H1 (cell line): ENCODE measurements around the gene CCDC138. TPM values are rescaled to one million over a fixed set of nuclear protein-coding genes. Genes with fewer than 3 reads are reported as not detected.

ENCODE experiments used
- CTCF ChIA-PET: fragments of 300-600 bp; sonication (Branson Sonifier 250); formaldehyde crosslinking; loops from one replicate; lab custom pipeline; 2021; ENCODE audit not compliant: partially characterized antibody; lab: Charles Lee
- POLR2A ChIA-PET: fragments of 300-600 bp; sonication (Branson Sonifier 250); formaldehyde crosslinking; loops from one replicate; lab custom pipeline; 2021; ENCODE audit warnings: inconsistent platforms; ENCODE audit not compliant: partially characterized antibody; lab: Charles Lee
- DNase-seq, 2 experiments: peaks; one replicate each; pipeline versions ENCODE4 v3.0.0 to v3.0.0-alpha.2; 2010 to 2022; ENCODE audit warnings: low spot score in 2 of 2, low read depth in 1 of 2, mixed read lengths in 1 of 2
- FAIRE-seq: peaks from 2 replicates; lab custom pipeline; 2011; peaks lifted over from hg19 to GRCh38; lab: Jason Lieb, UNC
- H2AFZ ChIP-seq: 2 replicates; pipeline ENCODE4 v1.8.1; 2012; ENCODE audit warnings: low read length, inconsistent platforms
- H2AK5ac ChIP-seq: 2 replicates; pipeline ENCODE4 v1.6.1; 2013; ENCODE audit warnings: low read depth, low read length
- H2BK120ac ChIP-seq: replicated peaks from 2 replicates; pipeline ENCODE3; 2013; ENCODE audit warnings: low read depth, low read length, inconsistent platforms
- H2BK12ac ChIP-seq: 2 replicates; pipeline ENCODE4 v1.6.1; 2013; ENCODE audit warnings: low read depth, low read length
- H2BK15ac ChIP-seq: 2 replicates; pipeline ENCODE4 v1.6.1; 2013; ENCODE audit warnings: low read length
- H2BK20ac ChIP-seq: 2 replicates; pipeline ENCODE4 v1.6.1; 2013; ENCODE audit warnings: low read length
- H2BK5ac ChIP-seq: 2 replicates; pipeline ENCODE4 v1.6.1; 2013; ENCODE audit warnings: low read depth, low read length
- H3K14ac ChIP-seq: 2 replicates; pipeline ENCODE4 v1.6.1; 2013; ENCODE audit warnings: inconsistent platforms; ENCODE audit not compliant: insufficient read length
- H3K18ac ChIP-seq: 2 replicates; pipeline ENCODE4 v1.6.1; 2013; ENCODE audit warnings: low read length; ENCODE audit errors: extremely low read depth
- H3K23ac ChIP-seq: 2 replicates; pipeline ENCODE4 v1.6.1; 2013; ENCODE audit warnings: inconsistent platforms; ENCODE audit not compliant: insufficient read length
- H3K23me2 ChIP-seq: 2 replicates; pipeline ENCODE4 v1.6.1; 2013; ENCODE audit warnings: low read depth, low read length
- H3K27ac ChIP-seq: 2 replicates; pipeline ENCODE4 v1.6.1; 2011; ENCODE audit warnings: low read depth, low read length, inconsistent platforms
- H3K27me3 ChIP-seq, 4 experiments: replicated peaks in 1 of 4; 1 replicate in 1 of 4; 2 replicates in 3 of 4; pipeline versions ENCODE4 v1.6.1 to v1.8.1; 2011 to 2013; ENCODE audit warnings: low read length in 3 of 4, mild to moderate bottlenecking in 3 of 4, inconsistent platforms in 2 of 4, mixed read lengths in 2 of 4, moderate library complexity in 1 of 4; ENCODE audit not compliant: control insufficient read depth in 3 of 4, insufficient read depth in 3 of 4; ENCODE audit errors: extremely low read depth in 1 of 4
- H3K36me3 ChIP-seq, 4 experiments: 2 replicates each; pipeline versions ENCODE4 v1.6.1 to v1.8.1; 2011 to 2013; ENCODE audit warnings: mild to moderate bottlenecking in 4 of 4, low read length in 3 of 4, moderate library complexity in 2 of 4, control low read depth in 1 of 4, inconsistent platforms in 1 of 4; ENCODE audit not compliant: insufficient read depth in 4 of 4, control insufficient read depth in 2 of 4
- H3K4ac ChIP-seq: replicated peaks from 2 replicates; pipeline ENCODE3; 2013; ENCODE audit warnings: low read length, low read depth, mixed read lengths, inconsistent platforms; ENCODE audit not compliant: insufficient read length
- H3K4me1 ChIP-seq, 4 experiments: replicated peaks in 1 of 4; 1 replicate in 1 of 4; 2 replicates in 3 of 4; pipeline versions ENCODE4 v1.6.1 to v1.8.1; 2011 to 2013; ENCODE audit warnings: low read length in 3 of 4, inconsistent platforms in 2 of 4, mixed read lengths in 1 of 4; ENCODE audit not compliant: insufficient read depth in 4 of 4, control insufficient read depth in 3 of 4
- H3K4me2 ChIP-seq, 2 experiments: 2 replicates each; pipeline versions ENCODE4 v1.6.1 to v1.8.1; 2011 to 2013; ENCODE audit warnings: low read depth in 2 of 2, low read length in 2 of 2, control low read depth in 1 of 2, inconsistent platforms in 1 of 2, mild to moderate bottlenecking in 1 of 2; ENCODE audit not compliant: insufficient read depth in 1 of 2
- H3K4me3 ChIP-seq, 4 experiments: fragments of 200-600, 300-600 bp in 1 of 4; sonication (generic), shearing (Covaris generic), sonication (Bioruptor Twin) in 1 of 4; 2 replicates each; pipeline versions ENCODE4 v1.5.1 to v1.8.1; 2011 to 2016; ENCODE audit warnings: low read length in 4 of 4, low read depth in 3 of 4, control low read depth in 2 of 4, inconsistent platforms in 2 of 4, mild to moderate bottlenecking in 2 of 4, mixed read lengths in 1 of 4, moderate library complexity in 1 of 4; ENCODE audit not compliant: insufficient read depth in 2 of 4; ENCODE audit errors: extremely low read depth in 1 of 4
- H3K56ac ChIP-seq: replicated peaks from 2 replicates; pipeline ENCODE3; 2013; ENCODE audit warnings: low read depth, mild to moderate bottlenecking, mixed read lengths, low read length, inconsistent platforms; ENCODE audit not compliant: insufficient read length
- H3K79me1 ChIP-seq: 2 replicates; pipeline ENCODE4 v1.6.1; 2013; ENCODE audit warnings: low read depth, low read length, control low read depth
- H3K79me2 ChIP-seq, 2 experiments: 2 replicates each; pipeline versions ENCODE4 v1.6.1 to v1.8.1; 2012 to 2013; ENCODE audit warnings: low read length in 2 of 2, mild to moderate bottlenecking in 2 of 2, inconsistent platforms in 1 of 2; ENCODE audit not compliant: insufficient read depth in 2 of 2, control insufficient read depth in 1 of 2
- H3K9ac ChIP-seq, 4 experiments: replicated peaks in 1 of 4; 1 replicate in 1 of 4; 2 replicates in 3 of 4; pipeline versions ENCODE4 v1.6.1 to v1.8.1; 2011 to 2013; ENCODE audit warnings: low read depth in 3 of 4, low read length in 3 of 4, control low read depth in 2 of 4, mild to moderate bottlenecking in 2 of 4, moderate library complexity in 2 of 4, inconsistent platforms in 1 of 4; ENCODE audit errors: extremely low read depth in 1 of 4
- H3K9me3 ChIP-seq, 2 experiments: 2 replicates each; pipeline versions ENCODE4 v1.6.1 to v1.8.1; 2012 to 2013; ENCODE audit warnings: mild to moderate bottlenecking in 2 of 2, moderate library complexity in 2 of 2, control low read depth in 1 of 2, inconsistent platforms in 1 of 2, low read depth in 1 of 2, low read length in 1 of 2, mixed read lengths in 1 of 2; ENCODE audit not compliant: insufficient read depth in 2 of 2
- H4K20me1 ChIP-seq, 2 experiments: replicated peaks in 1 of 2; 2 replicates each; pipeline versions ENCODE3 to v1.8.1; 2011 to 2013; ENCODE audit warnings: inconsistent platforms in 2 of 2, low read length in 2 of 2, mild to moderate bottlenecking in 1 of 2; ENCODE audit not compliant: insufficient read depth in 2 of 2, control insufficient read depth in 1 of 2
- H4K5ac ChIP-seq: 2 replicates; pipeline ENCODE4 v1.6.1; 2013; ENCODE audit warnings: low read length, low read depth, mixed read lengths, inconsistent platforms; ENCODE audit not compliant: insufficient read length
- H4K8ac ChIP-seq: 2 replicates; pipeline ENCODE4 v1.8.0; 2013; ENCODE audit warnings: mild to moderate bottlenecking, moderate library complexity, low read length, inconsistent platforms; ENCODE audit not compliant: insufficient read depth; ENCODE audit errors: extremely low read depth
- H4K91ac ChIP-seq: replicated peaks from 2 replicates; pipeline ENCODE3; 2013; ENCODE audit warnings: low read length, mixed read lengths, inconsistent platforms; ENCODE audit not compliant: insufficient read length
- ASH2L ChIP-seq: fragments of 200-600, 300-600 bp; sonication (generic); IDR thresholded peaks from one replicate; pipeline ENCODE4 v1.7.1; 2017; ENCODE audit warnings: low read length
- BRCA1 ChIP-seq: IDR thresholded peaks from 2 replicates; pipeline ENCODE4 v1.6.1; 2012; ENCODE audit warnings: low read depth, low read length, improper control_type of control experiment
- CHD1 ChIP-seq: IDR thresholded peaks from 2 replicates; pipeline ENCODE4 v1.6.1; 2012; ENCODE audit warnings: low read depth, low read length, improper control_type of control experiment
- CREB1 ChIP-seq: IDR thresholded peaks from 2 replicates; pipeline ENCODE4 v1.6.1; 2012; ENCODE audit warnings: inconsistent platforms
- FOSL1 ChIP-seq: IDR thresholded peaks from 2 replicates; pipeline ENCODE4 v1.6.1; 2011; ENCODE audit warnings: mild to moderate bottlenecking, low read depth, low read length, moderate library complexity; ENCODE audit not compliant: insufficient read depth
- GTF2F1 ChIP-seq: IDR thresholded peaks from 2 replicates; pipeline ENCODE4 v1.6.1; 2012; ENCODE audit warnings: low read depth, low read length, improper control_type of control experiment, borderline replicate concordance
- JUN ChIP-seq: IDR thresholded peaks from 2 replicates; pipeline ENCODE4 v1.6.1; 2011; ENCODE audit warnings: low read depth, mild to moderate bottlenecking, improper control_type of control experiment, low read length
- JUND ChIP-seq: IDR thresholded peaks from 2 replicates; pipeline ENCODE4 v1.6.1; 2011; ENCODE audit warnings: mild to moderate bottlenecking, improper control_type of control experiment, low read length
- KDM1A ChIP-seq: fragments of 200-600, 300-600 bp; sonication (generic); IDR thresholded peaks from 2 replicates; pipeline ENCODE4 v1.7.1; 2016; ENCODE audit warnings: mild to moderate bottlenecking, low read length, borderline replicate concordance
- RNF2 ChIP-seq: fragments of 200-900, 300-1000 bp; sonication (generic); IDR thresholded peaks from 2 replicates; pipeline ENCODE4 v1.7.1; 2016; ENCODE audit warnings: borderline replicate concordance, low read depth, mild to moderate bottlenecking, antibody characterized with exemption, low read length; ENCODE audit not compliant: poor library complexity, severe bottlenecking; ENCODE audit errors: missing control alignments
- RXRA ChIP-seq: IDR thresholded peaks from 2 replicates; pipeline ENCODE4 v1.6.1; 2011; ENCODE audit warnings: low read depth, mild to moderate bottlenecking, low read length, moderate library complexity; ENCODE audit not compliant: insufficient read depth
- TBP ChIP-seq: IDR thresholded peaks from 2 replicates; pipeline ENCODE4 v1.6.1; 2011; ENCODE audit warnings: low read depth, low read length, improper control_type of control experiment
- YY1 ChIP-seq: IDR thresholded peaks from 2 replicates; pipeline ENCODE4 v1.6.1; 2011; ENCODE audit warnings: low read depth, mild to moderate bottlenecking, low read length
- WGBS, 2 experiments: shearing (Covaris generic) in 1 of 2; methylation state at CpG; one replicate each; pipeline versions ENCODE4 v1.1.6 to v1.1.7; 2013 to 2015; ENCODE audit warnings: low lambda C conversion rate in 2 of 2, mixed read lengths in 2 of 2, inconsistent platforms in 1 of 2, low coverage in 1 of 2, missing lambda C conversion rate in 1 of 2; ENCODE audit not compliant: insufficient replicate concordance in 2 of 2, insufficient coverage in 1 of 2, insufficient read length in 1 of 2; ENCODE audit errors: extremely low coverage in 1 of 2, missing lambda C conversion rate in 1 of 2; 5-methylcytosine and 5-hydroxymethylcytosine counted together
- polyA plus RNA-seq, 7 experiments: library from polyadenylated mRNA; depleted of rRNA in 3 of 7; stranded (reverse) in 5 of 7; unstranded in 2 of 7; fragments of >200 nt in 5 of 7; fragments of 200-250 nt in 2 of 7; gene quantifications; 1 replicate in 5 of 7; 2 replicates in 1 of 7; 4 replicates in 1 of 7; pipeline versions ENCODE4 v1.2.1 to v1.2.3, GENCODE V29; 2011 to 2013; ENCODE audit warnings: missing spikeins in 2 of 7, mixed read lengths in 2 of 7
- total RNA-seq: library from RNA; stranded (reverse); fragmentation: NEBNext Ultra II Directional; extraction: Animal tissue kit (Norgen Biotek cat#: 25700); gene quantifications from 2 replicates; pipeline ENCODE4 v1.2.1, GENCODE V29; 2021
- TF ChIP-seq, protein P1 (sequence below): IDR thresholded peaks from 2 replicates; pipeline ENCODE4 v1.6.1; 2012; ENCODE audit warnings: low read length, inconsistent platforms

CCDC138 gene
- total and polyA plus RNA-seq, 2 of the 8 experiments (the other 6 are each of a cell fraction or from before 2014, with no cell fraction given): 8.3 to 29.8 TPM

DNA sequence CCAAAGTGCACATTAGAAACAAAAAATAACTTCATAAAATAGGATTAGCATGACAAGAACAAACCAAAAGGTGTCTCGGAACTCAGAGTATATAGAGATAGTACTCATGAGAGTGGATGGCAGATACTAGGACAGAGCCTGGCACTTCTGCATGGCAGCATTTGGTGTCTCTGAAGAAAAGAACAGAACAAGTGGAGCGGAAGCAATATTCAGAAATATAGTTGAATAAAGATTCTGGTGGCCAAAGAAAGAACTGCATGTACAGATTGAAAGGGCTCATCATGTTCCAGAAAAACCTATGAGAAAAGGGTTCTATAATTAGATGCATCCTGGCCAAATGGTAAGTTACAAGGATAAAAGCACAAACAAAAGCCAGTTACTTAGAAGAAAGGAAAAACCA is 90.9 kb downstream of the CCDC138 start:
- H4K20me1 ChIP-seq: no peaks in the 10 kb centered on the region
- no peaks in the 10 kb centered on the region for H3K79me1 ChIP-seq
- FAIRE-seq: no peak
- H2BK12ac ChIP-seq: no peak overlapping the region
- H3K23me2 ChIP-seq: no peaks in the 10 kb centered on the region
- no peak overlapping the region for H2BK20ac ChIP-seq
- H3K4ac ChIP-seq: no peak overlapping the region
- no peak for DNase-seq
- H2AFZ ChIP-seq: no peak overlapping the region
- peaks cover 0 to 11% (median 6%) of the 10 kb centered on the region in 4 experiments; a peak in 2 of 8 replicates for H3K36me3 ChIP-seq
- no peaks in the 10 kb centered on the region for H3K27me3 ChIP-seq
- WGBS, 2 experiments: 90% methylated on average over 2 of the region's 2 CpGs; no CpG with 5 or more reads in 1 of the 2 experiments
- H4K8ac ChIP-seq: no peak overlapping the region
- H3K4me1 ChIP-seq: no peaks in the 10 kb centered on the region
- no peak overlapping the region for H2AK5ac ChIP-seq
- H3K4me3 ChIP-seq: no peak overlapping the region
- no peak overlapping the region for H3K56ac ChIP-seq
- ChIA-PET POLR2A (no interaction called here), CTCF (no interaction called here)
- no peak overlapping the region for H3K14ac ChIP-seq
- no peak overlapping the region for H3K9ac ChIP-seq
- no peak overlapping the region for H3K27ac ChIP-seq
- H3K9me3 ChIP-seq: peaks cover 16 to 22% of the 10 kb centered on the region in 2 experiments
- no peak overlapping the region for H2BK15ac ChIP-seq
- H3K23ac ChIP-seq: no peak overlapping the region
- no peak overlapping the region for H4K91ac ChIP-seq
- H2BK120ac ChIP-seq: no peak overlapping the region
- no peak overlapping the region for H3K4me2 ChIP-seq
- H3K79me2 ChIP-seq: no peaks in the 10 kb centered on the region
- no peak overlapping the region for H2BK5ac ChIP-seq
- no peak overlapping the region for H4K5ac ChIP-seq
- no peak overlapping the region for H3K18ac ChIP-seq
- TF ChIP-seq ASH2L (no peak), FOSL1 (no peak), RNF2 (no peak), JUND (no peak), YY1 (no peak), TBP (no peak), CHD1 (no peak), JUN (no peak), CREB1 (no peak), BRCA1 (no peak), KDM1A (no peak), RXRA (no peak), GTF2F1 (no peak)
- TF ChIP-seq, protein P1, sequence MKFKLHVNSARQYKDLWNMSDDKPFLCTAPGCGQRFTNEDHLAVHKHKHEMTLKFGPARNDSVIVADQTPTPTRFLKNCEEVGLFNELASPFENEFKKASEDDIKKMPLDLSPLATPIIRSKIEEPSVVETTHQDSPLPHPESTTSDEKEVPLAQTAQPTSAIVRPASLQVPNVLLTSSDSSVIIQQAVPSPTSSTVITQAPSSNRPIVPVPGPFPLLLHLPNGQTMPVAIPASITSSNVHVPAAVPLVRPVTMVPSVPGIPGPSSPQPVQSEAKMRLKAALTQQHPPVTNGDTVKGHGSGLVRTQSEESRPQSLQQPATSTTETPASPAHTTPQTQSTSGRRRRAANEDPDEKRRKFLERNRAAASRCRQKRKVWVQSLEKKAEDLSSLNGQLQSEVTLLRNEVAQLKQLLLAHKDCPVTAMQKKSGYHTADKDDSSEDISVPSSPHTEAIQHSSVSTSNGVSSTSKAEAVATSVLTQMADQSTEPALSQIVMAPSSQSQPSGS: no peak
